GM21717 (cell line): ENCODE results near the gene RNASET2.
"Not testable (repeated sequence)": the region's sequence is repeated elsewhere in the genome, so short reads cannot be mapped to it uniquely, and the experiment has no call there.

ENCODE experiments used
- ATAC-seq: cut with Tn5 transposase; IDR thresholded peaks from one replicate; pipeline ENCODE4 v1.9.1; 2021; ENCODE audit warnings: mild to moderate bottlenecking, moderate library complexity; ENCODE audit not compliant: unreplicated experiment

The RNASET2 gene

GRCh38 chr6:166905505-166906134, 50.7 kb downstream of the RNASET2 start:
- ATAC-seq = no peak

DNA sequence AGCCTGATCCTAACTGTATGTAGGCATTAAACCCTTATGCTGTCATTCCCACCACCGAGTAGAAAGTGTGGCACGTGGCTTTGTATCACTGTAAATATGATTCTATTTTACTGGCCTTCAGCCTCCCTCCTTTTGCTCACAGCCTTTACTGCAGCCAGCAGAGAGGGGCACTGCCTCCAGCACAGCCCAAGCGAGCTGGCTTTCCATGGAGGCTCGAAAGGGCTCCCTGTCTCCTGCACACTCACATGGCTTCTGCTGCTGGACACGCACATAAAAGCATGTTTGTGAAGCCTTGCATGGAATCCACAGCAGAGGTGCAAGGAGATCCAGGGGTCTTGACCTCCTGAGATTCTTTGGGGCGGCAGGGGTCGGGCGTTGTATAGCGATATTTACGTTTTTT, 51.3 kb downstream of the RNASET2 start:
- ATAC-seq = no peak

- ATAC-seq = no peak
Measured at GRCh38 chr6:166904101-166904746, 52.1 kb downstream of the RNASET2 start.

GRCh38 chr6:166903500-166903899, 52.9 kb downstream of the RNASET2 start:
- ATAC-seq = no peak

DNA sequence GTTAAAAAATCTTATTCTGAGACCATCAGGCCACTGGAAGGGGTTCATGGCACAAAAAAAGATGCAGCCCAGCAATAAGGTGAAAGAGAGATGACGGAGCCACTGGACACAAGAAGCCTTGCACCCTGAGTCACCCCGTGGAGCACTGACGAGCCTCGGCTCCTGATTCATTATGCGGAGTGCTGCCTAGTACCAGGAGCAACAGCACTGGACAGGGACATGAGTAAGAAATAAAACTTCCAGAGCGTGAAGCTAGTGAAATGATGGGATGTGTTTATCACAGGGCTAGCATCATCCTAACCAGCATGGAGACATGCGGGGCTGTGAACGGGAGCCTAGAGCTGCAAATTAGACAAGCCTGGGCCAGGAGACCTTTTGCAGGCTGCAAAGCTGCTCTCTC, 53.3 kb downstream of the RNASET2 start:
- no peak for ATAC-seq

- ATAC-seq = no peak
Measured at GRCh38 chr6:166902211-166902755, 54.1 kb downstream of the RNASET2 start.

DNA sequence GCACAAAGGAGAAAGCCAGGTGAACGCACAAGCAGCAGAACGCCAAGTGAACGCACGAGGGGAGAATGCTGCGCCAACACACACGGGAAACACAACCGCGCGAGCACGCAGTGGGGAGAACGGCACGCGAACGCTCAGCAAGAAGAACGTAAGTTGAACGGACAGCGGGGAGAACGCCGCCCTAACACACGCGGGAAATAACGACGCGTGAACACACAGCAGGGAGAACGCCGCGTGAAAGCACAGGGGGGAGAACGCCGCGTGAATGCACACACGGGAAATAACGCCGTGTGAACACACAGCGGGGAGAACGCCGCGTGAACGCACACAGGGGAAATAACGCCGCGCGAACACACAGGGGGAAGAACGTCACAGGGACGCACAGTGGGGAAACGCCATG, 54.7 kb downstream of the RNASET2 start:
- ATAC-seq = no peak

- no peak for ATAC-seq
Measured at GRCh38 chr6:166900956-166901607, 55.3 kb downstream of the RNASET2 start.

DNA sequence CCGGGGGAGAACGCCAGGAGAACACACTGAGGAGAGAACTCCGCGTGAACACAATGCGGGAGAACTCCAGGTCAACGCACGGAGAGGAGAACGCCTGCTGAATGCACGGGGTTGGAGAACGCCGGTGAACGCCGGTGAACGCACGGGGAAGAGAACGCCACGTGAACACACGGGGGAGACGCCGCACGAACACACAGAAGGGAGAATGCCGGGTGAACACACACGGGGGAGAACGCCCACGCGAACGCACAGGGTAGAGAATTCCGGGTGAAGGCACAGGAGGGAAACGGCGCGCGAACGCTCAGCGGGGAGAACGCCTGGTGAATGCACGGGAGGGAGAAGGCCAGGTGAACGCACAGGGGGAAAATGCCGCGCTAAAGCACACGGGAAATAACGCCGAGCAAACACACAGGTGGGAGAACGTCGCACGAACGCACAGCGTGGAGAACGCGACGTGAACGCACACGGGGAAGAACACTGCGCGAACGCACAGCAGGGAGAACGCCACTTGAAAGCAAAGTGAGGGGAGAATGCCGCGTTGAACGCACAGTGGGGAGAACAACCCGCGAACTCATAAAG, 56.1 kb downstream of the RNASET2 start:
- ATAC-seq = no peak

- no peak for ATAC-seq
Measured at GRCh38 chr6:166898910-166899309, 57.4 kb downstream of the RNASET2 start.

GRCh38 chr6:166894614-166895013, 61.7 kb downstream of the RNASET2 start:
- ATAC-seq = not testable (repeated sequence)

DNA sequence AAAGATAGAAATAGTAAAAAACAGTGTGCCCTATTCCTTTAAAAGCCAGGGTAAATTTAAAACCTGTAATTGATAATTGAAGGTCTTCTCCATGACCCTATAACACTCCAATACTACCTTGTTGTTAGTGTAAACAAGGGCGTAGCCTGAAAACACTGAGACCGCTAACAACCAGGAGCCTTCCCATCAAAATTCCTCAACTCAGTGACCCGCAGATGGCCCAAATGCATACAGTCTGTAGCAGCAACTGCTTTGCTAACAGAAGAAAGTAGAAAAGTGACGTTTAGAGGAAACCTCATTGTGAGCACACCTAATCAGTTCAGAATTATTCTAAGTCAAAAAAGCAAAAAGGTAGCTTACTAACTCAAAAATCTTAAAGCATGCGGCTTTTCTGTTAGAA, 63.9 kb downstream of the RNASET2 start:
- ATAC-seq = not testable (repeated sequence)

DNA sequence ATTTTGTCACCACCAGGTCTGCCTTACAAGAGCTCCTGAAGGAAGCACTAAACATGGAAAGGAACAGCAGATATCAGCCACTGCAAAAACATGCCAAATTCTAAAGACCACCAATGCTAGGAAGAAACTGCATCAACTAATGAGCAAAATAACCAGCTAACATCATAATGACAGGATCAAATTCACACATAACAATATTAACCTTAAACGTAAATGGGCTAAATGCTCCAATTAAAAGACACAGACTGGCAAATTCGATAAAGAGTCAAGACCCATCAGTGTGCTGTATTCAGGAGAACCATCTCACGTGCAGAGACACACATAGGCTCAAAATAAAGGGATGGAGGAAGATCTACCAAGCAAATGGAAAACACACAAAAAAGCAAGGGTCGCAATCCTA, 69.6 kb downstream of the RNASET2 start:
- ATAC-seq = not testable (repeated sequence)

GRCh38 chr6:166884958-166885357, 71.4 kb downstream of the RNASET2 start:
- not testable (repeated sequence) for ATAC-seq

DNA sequence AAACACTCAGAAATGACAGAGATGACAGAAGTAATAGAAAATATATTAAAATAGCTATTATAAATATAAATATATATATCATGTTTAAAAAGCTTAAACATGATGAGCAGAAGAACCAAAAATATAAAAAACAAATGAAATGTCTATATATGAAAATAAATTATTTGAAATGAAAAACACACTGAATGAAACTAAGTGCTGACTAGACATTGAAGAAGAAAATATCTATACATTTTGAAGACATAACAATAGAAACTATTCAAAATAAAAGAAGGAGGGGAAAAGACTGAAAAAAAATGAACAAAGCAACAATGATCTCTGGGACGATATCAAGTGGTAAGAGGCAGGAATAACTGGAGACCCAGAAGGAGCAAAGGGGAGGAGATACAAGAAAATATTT, 76.8 kb downstream of the RNASET2 start:
- no peak for ATAC-seq
